Stomach (tissue), 9 donors: ENCODE data around the gene EFCAB11. TPM values are rescaled to one million over a fixed set of nuclear protein-coding genes. Genes with fewer than 3 reads are reported as not detected.

ENCODE experiments used
- DNase-seq, 2 donors: peaks; one replicate each; pipeline versions ENCODE4 v3.0.0 to v3.0.0-alpha.2; 2013 to 2019
- H3K27ac ChIP-seq, 5 donors: fragments of 200-600 bp in 4 of 5; sonication (generic) in 4 of 5; one replicate each; pipeline ENCODE4 v1.5.1; 2013 to 2019; ENCODE audit warnings: mild to moderate bottlenecking in 1 of 5, moderate library complexity in 1 of 5
- H3K27me3 ChIP-seq, 3 donors: fragments of 200-600 bp; sonication (generic); one replicate each; pipeline ENCODE4 v1.5.1; 2017 to 2019; ENCODE audit warnings: mixed run types in 1 of 3
- H3K36me3 ChIP-seq, 4 donors: fragments of 200-600 bp; sonication (generic); 1 replicate in 3 of 4; 2 replicates in 1 of 4; pipeline ENCODE4 v1.5.1; 2016 to 2019
- H3K4me1 ChIP-seq, 4 donors: fragments of 200-600 bp; sonication (generic); one replicate each; pipeline ENCODE4 v1.5.1; 2016 to 2019
- H3K4me3 ChIP-seq, 4 donors: fragments of 200-600 bp; sonication (generic) in 3 of 4; one replicate each; pipeline ENCODE4 v1.5.1; 2016 to 2019; ENCODE audit warnings: mild to moderate bottlenecking in 1 of 4
- H3K9me3 ChIP-seq, 4 donors: fragments of 200-600 bp; sonication (generic); one replicate each; pipeline ENCODE4 v1.5.1; 2016 to 2019
- CTCF ChIP-seq, 7 experiments: fragments of 450-650 bp in 4 of 7; fragments of 200-600 bp in 3 of 7; sonication (generic) in 3 of 7; IDR thresholded peaks; one replicate each; pipeline ENCODE4 v1.5.1; 2016 to 2019; ENCODE audit warnings: antibody characterized with exemption in 7 of 7, control low read depth in 2 of 7, mild to moderate bottlenecking in 1 of 7
- EP300 ChIP-seq: sonication (generic); formaldehyde crosslinking; IDR thresholded peaks from one replicate; pipeline ENCODE4 v1.6.1; 2017; ENCODE audit warnings: antibody characterized with exemption
- POLR2A ChIP-seq, 4 donors: fragments of 450-650 bp; IDR thresholded peaks; one replicate each; pipeline ENCODE4 v1.6.1; 2016; ENCODE audit warnings: antibody characterized with exemption in 4 of 4, control low read depth in 2 of 4, mild to moderate bottlenecking in 1 of 4, moderate library complexity in 1 of 4
- POLR2AphosphoS5 ChIP-seq, 3 donors: sonication (generic); formaldehyde crosslinking; IDR thresholded peaks; one replicate each; pipeline ENCODE4 v1.6.1; 2016; ENCODE audit warnings: antibody characterized with exemption in 3 of 3
- WGBS, 5 donors: extraction: QIAGEN DNeasy Blood & Tissue Kit in 3 of 5; methylation state at CpG; one replicate each; pipeline versions ENCODE4 v1.1.5 to v1.1.7; 2013 to 2018; 5-methylcytosine and 5-hydroxymethylcytosine counted together
- intact Hi-C: fragments of 100-400 bp; cut with DNase I; formaldehyde crosslinking; loops from one replicate; pipeline ENCODE4 v1.15.1; 2023; ENCODE audit warnings: low total_unique reads
- polyA plus RNA-seq, 3 donors: library from polyadenylated mRNA; stranded (reverse); fragments of 200-250 nt; gene quantifications; one replicate each; pipeline ENCODE4 v1.2.3, GENCODE V29; 2013
- total RNA-seq, 5 donors: library from RNA; depleted of rRNA; stranded (reverse); fragments of >200 nt; gene quantifications; one replicate each; pipeline versions ENCODE4 v1.1.0 to v1.2.3, GENCODE V29; 2014 to 2016
- donor health status: healthy with polysubstance abuse.
- donor health status: Bipolar disorder and iron deficiency.
- donor health status: healthy.

The EFCAB11 gene
- total and polyA plus RNA-seq, 8 donors, result 4.5 to 20.4 (median 10.0) TPM

GRCh38 chr14:89891055-89891454 lies 63.5 kb downstream of the EFCAB11 start:
- DNase-seq, result no peak
- Histone ChIP-seq H3K27me3 (no peaks in the 10 kb centered on the region), H3K36me3 (no peaks in the 10 kb centered on the region), H3K9me3 (peaks cover 0 to 6% (median 2%) of the 10 kb centered on the region in 4 donors), H3K4me1 (no peaks in the 10 kb centered on the region), H3K27ac (no peak overlapping the region), H3K4me3 (no peak overlapping the region)
- TF ChIP-seq POLR2A (IDR thresholded peaks at IDR 0.05), result no peak
- TF ChIP-seq POLR2AphosphoS5 (IDR thresholded peaks at IDR 0.05), result no peak
- no peak for TF ChIP-seq EP300
- TF ChIP-seq CTCF (IDR thresholded peaks at IDR 0.05), result no peak
- 72 to 92% (median 90%) methylated on average over 1 of the region's 1 CpG for WGBS, 5 donors
- intact Hi-C loops, result no loop called here

- TF ChIP-seq POLR2A (IDR thresholded peaks at IDR 0.05) (no peak), CTCF (IDR thresholded peaks at IDR 0.05) (no peak), EP300 (no peak), POLR2AphosphoS5 (IDR thresholded peaks at IDR 0.05) (no peak)
- Histone ChIP-seq H3K36me3 (no peaks in the 10 kb centered on the region), H3K4me3 (no peak overlapping the region), H3K27ac (no peak overlapping the region), H3K9me3 (peaks cover 0 to 6% (median 2%) of the 10 kb centered on the region in 4 donors), H3K4me1 (no peaks in the 10 kb centered on the region), H3K27me3 (no peaks in the 10 kb centered on the region)
- DNase-seq, result no peak
- intact Hi-C loops, result no loop called here
- WGBS, 5 donors, result 89 to 96% (median 92%) methylated on average over 4 of the region's 4 CpGs
These were observed 63.9 kb downstream of the EFCAB11 start for GRCh38 chr14:89890589-89890988.

- 88 to 98% (median 95%) methylated on average over 4 of the region's 4 CpGs for WGBS, 5 donors
- Histone ChIP-seq H3K9me3 (peaks cover 0 to 6% (median 2%) of the 10 kb centered on the region in 4 donors), H3K4me3 (no peak overlapping the region), H3K4me1 (no peaks in the 10 kb centered on the region), H3K27me3 (no peaks in the 10 kb centered on the region), H3K36me3 (no peaks in the 10 kb centered on the region), H3K27ac (no peak overlapping the region)
- TF ChIP-seq POLR2A (IDR thresholded peaks at IDR 0.05) (no peak), CTCF (IDR thresholded peaks at IDR 0.05) (no peak), EP300 (no peak), POLR2AphosphoS5 (IDR thresholded peaks at IDR 0.05) (no peak)
- intact Hi-C loops, result no loop called here
- no peak for DNase-seq
These were observed 64.9 kb downstream of the EFCAB11 start for GRCh38 chr14:89889626-89890025.

- Histone ChIP-seq H3K9me3 (no peaks in the 10 kb centered on the region), H3K36me3 (no peaks in the 10 kb centered on the region), H3K27me3 (no peaks in the 10 kb centered on the region), H3K27ac (no peak overlapping the region), H3K4me3 (no peak overlapping the region), H3K4me1 (no peaks in the 10 kb centered on the region)
- TF ChIP-seq EP300 (no peak), POLR2A (IDR thresholded peaks at IDR 0.05) (no peak), POLR2AphosphoS5 (IDR thresholded peaks at IDR 0.05) (no peak), CTCF (IDR thresholded peaks at IDR 0.05) (no peak)
- WGBS, 5 donors, result 96 to 100% (median 98%) methylated on average over 2 of the region's 2 CpGs
- intact Hi-C loops, result no loop called here
- no peak for DNase-seq
These were observed 69.8 kb downstream of the EFCAB11 start for GRCh38 chr14:89884761-89885160.
